Measurements from ENCODE around the gene PARD3. TPM values are rescaled to one million over a fixed set of nuclear protein-coding genes. Genes with fewer than 3 reads are reported as not detected.
"Not testable (repeated sequence)": the region's sequence is repeated elsewhere in the genome, so short reads cannot be mapped to it uniquely, and the experiment has no call there.

The PARD3 gene
- total RNA-seq, 4 donors from 2014 or later = 42.6 to 63.6 (median 55.2) TPM

GRCh38 chr10:34275626-34276130, 539.4 kb downstream of the PARD3 start:
- no peaks in the 10 kb centered on the region for H3K27me3 ChIP-seq
- WGBS, 2 donors = 41 to 56% methylated on average over 2 of the region's 2 CpGs
- H3K27ac ChIP-seq = no peak overlapping the region
- H3K4me3 ChIP-seq = no peak overlapping the region
- no peaks in the 10 kb centered on the region for H3K9me3 ChIP-seq
- peaks cover 0 to 9% (median 0%) of the 10 kb centered on the region in 4 donors for H3K4me1 ChIP-seq
- TF ChIP-seq POLR2A (IDR thresholded peaks at IDR 0.05) (no peak), CTCF (IDR thresholded peaks at IDR 0.05) (no peak), EP300 (IDR thresholded peaks at IDR 0.05) (no peak)
- no peak for DNase-seq (ENCODE audit: low spot score in 2 of 2)
- no peaks in the 10 kb centered on the region for H3K36me3 ChIP-seq

GRCh38 chr10:34274906-34275305, 540.2 kb downstream of the PARD3 start:
- DNase-seq (ENCODE audit: low spot score in 2 of 2) = no peak
- Histone ChIP-seq H3K4me3 (no peak overlapping the region), H3K27me3 (no peaks in the 10 kb centered on the region), H3K9me3 (no peaks in the 10 kb centered on the region), H3K27ac (no peak overlapping the region), H3K4me1 (peaks cover 0 to 7% (median 0%) of the 10 kb centered on the region in 4 donors), H3K36me3 (no peaks in the 10 kb centered on the region)
- no peak for TF ChIP-seq EP300 (IDR thresholded peaks at IDR 0.05)
- 74 to 79% methylated on average over 3 of the region's 3 CpGs for WGBS, 2 donors

GRCh38 chr10:34273340-34273739, 541.8 kb downstream of the PARD3 start:
- WGBS, 2 donors = 94 to 96% methylated on average over 1 of the region's 1 CpG
- Histone ChIP-seq H3K36me3 (peaks cover 0 to 11% (median 0%) of the 10 kb centered on the region in 3 donors), H3K4me1 (peaks cover 0 to 7% (median 0%) of the 10 kb centered on the region in 4 donors), H3K9me3 (no peaks in the 10 kb centered on the region), H3K4me3 (no peak overlapping the region), H3K27me3 (no peaks in the 10 kb centered on the region), H3K27ac (no peak overlapping the region)
- no peak for DNase-seq (ENCODE audit: low spot score in 2 of 2)
- TF ChIP-seq EP300 (IDR thresholded peaks at IDR 0.05) = no peak
- TF ChIP-seq POLR2A (IDR thresholded peaks at IDR 0.05) = no peak
- TF ChIP-seq CTCF (IDR thresholded peaks at IDR 0.05) = no peak

GRCh38 chr10:34272316-34272715, 542.8 kb downstream of the PARD3 start:
- Histone ChIP-seq H3K27me3 (no peaks in the 10 kb centered on the region), H3K4me1 (peaks cover 0 to 7% (median 0%) of the 10 kb centered on the region in 4 donors), H3K9me3 (no peaks in the 10 kb centered on the region), H3K4me3 (no peak overlapping the region), H3K36me3 (peaks cover 0 to 17% (median 0%) of the 10 kb centered on the region in 3 donors), H3K27ac (no peak overlapping the region)
- TF ChIP-seq CTCF (IDR thresholded peaks at IDR 0.05) (no peak), POLR2A (IDR thresholded peaks at IDR 0.05) (no peak), EP300 (IDR thresholded peaks at IDR 0.05) (no peak)
- DNase-seq (ENCODE audit: low spot score in 2 of 2) = no peak
- 91 to 98% methylated on average over 3 of the region's 3 CpGs for WGBS, 2 donors

- not testable (repeated sequence) for H3K27me3 ChIP-seq; H3K27ac ChIP-seq; H3K4me1 ChIP-seq; DNase-seq (ENCODE audit: low spot score in 2 of 2); H3K4me3 ChIP-seq; H3K9me3 ChIP-seq
- WGBS, 2 donors = 88 to 95% methylated on average over 1 to 2 of the region's 2 CpGs
- H3K36me3 ChIP-seq = peaks cover 0 to 21% (median 0%) of the 10 kb centered on the region in 3 donors
These were observed 546.7 kb downstream of the PARD3 start for GRCh38 chr10:34268410-34268809.

GRCh38 chr10:34262985-34263384, 552.1 kb downstream of the PARD3 start:
- no peaks in the 10 kb centered on the region for H3K27me3 ChIP-seq
- no peak overlapping the region for H3K4me3 ChIP-seq
- WGBS, 2 donors = 95 to 97% methylated on average over 1 of the region's 1 CpG
- peaks cover 0 to 22% (median 0%) of the 10 kb centered on the region in 3 donors for H3K36me3 ChIP-seq
- H3K27ac ChIP-seq = no peak overlapping the region
- no peaks in the 10 kb centered on the region for H3K9me3 ChIP-seq
- H3K4me1 ChIP-seq = no peaks in the 10 kb centered on the region
- DNase-seq (ENCODE audit: low spot score in 2 of 2) = no peak
- no peak for TF ChIP-seq POLR2A (IDR thresholded peaks at IDR 0.05)
- no peak for TF ChIP-seq EP300 (IDR thresholded peaks at IDR 0.05)
- TF ChIP-seq CTCF (IDR thresholded peaks at IDR 0.05) = no peak
